HTR-8/SVneo (cell line): ENCODE data around the gene HSPA1A.
"Not testable (repeated sequence)": the region's sequence is repeated elsewhere in the genome, so short reads cannot be mapped to it uniquely, and the experiment has no call there.

ENCODE experiments used
- DNase-seq: peaks from one replicate; pipeline ENCODE4 v3.0.0; 2011; ENCODE audit warnings: low spot score, mixed read lengths; ENCODE audit not compliant: insufficient read length
- FAIRE-seq: peaks from 2 replicates; lab custom pipeline; 2011; peaks lifted over from hg19 to GRCh38; lab: Jason Lieb, UNC

The HSPA1A gene

GRCh38 chr6:31830886-31831335 lies 15.6 kb downstream of the HSPA1A start:
- FAIRE-seq (no peak), DNase-seq (no peak)

GRCh38 chr6:31831350-31832215 lies 16.2 kb downstream of the HSPA1A start:
- DNase-seq: no peak
- no peak for FAIRE-seq

GRCh38 chr6:31834367-31835250 lies 19.3 kb downstream of the HSPA1A start:
- FAIRE-seq: no peak
- DNase-seq: peak; percentile 91

GRCh38 chr6:31836047-31836473 lies 20.7 kb downstream of the HSPA1A start:
- no peak for DNase-seq
- FAIRE-seq: no peak

GRCh38 chr6:31836474-31837368 lies 21.4 kb downstream of the HSPA1A start:
- no peak for DNase-seq
- FAIRE-seq: no peak

- DNase-seq (no peak), FAIRE-seq (no peak)
These were observed 22.2 kb downstream of the HSPA1A start for GRCh38 chr6:31837369-31838113.

GRCh38 chr6:31838114-31838553 lies 22.8 kb downstream of the HSPA1A start:
- not testable (repeated sequence) for DNase-seq, FAIRE-seq

GRCh38 chr6:31838968-31839367 lies 23.6 kb downstream of the HSPA1A start:
- FAIRE-seq (no peak), DNase-seq (no peak)

- FAIRE-seq, DNase-seq: not testable (repeated sequence)
These were observed 24.4 kb downstream of the HSPA1A start for GRCh38 chr6:31839779-31840126.

- no peak for DNase-seq
These were observed 26.7 kb downstream of the HSPA1A start for GRCh38 chr6:31842053-31842452.

GRCh38 chr6:31844507-31844906 lies 29.2 kb downstream of the HSPA1A start:
- FAIRE-seq (no peak), DNase-seq (no peak)

More at GRCh38 chr6:31842053-31842452, 26.7 kb downstream of the HSPA1A start:
- FAIRE-seq: no peak

GRCh38 chr6:31847276-31847978 lies 32.1 kb downstream of the HSPA1A start:
- FAIRE-seq (no peak), DNase-seq (no peak)

- DNase-seq (no peak), FAIRE-seq (no peak)
These were observed 35.6 kb downstream of the HSPA1A start for GRCh38 chr6:31850765-31851484.

GRCh38 chr6:31851485-31851832 lies 36.1 kb downstream of the HSPA1A start:
- no peak for FAIRE-seq
- DNase-seq: no peak

- not testable (repeated sequence) for DNase-seq, FAIRE-seq
These were observed 36.8 kb downstream of the HSPA1A start for GRCh38 chr6:31851980-31852718.

- not testable (repeated sequence) for DNase-seq, FAIRE-seq
These were observed 42.4 kb downstream of the HSPA1A start for GRCh38 chr6:31857774-31858173.

- FAIRE-seq (no peak), DNase-seq (no peak)
These were observed 43.4 kb downstream of the HSPA1A start for GRCh38 chr6:31858707-31859106.
